GDM1 (cell line): ENCODE measurements around the gene NFIA.

Experiments used
- DNase-seq: peaks from one replicate; lab custom pipeline; 2025; lab: John Stamatoyannopoulos, UW

NFIA gene

DNA sequence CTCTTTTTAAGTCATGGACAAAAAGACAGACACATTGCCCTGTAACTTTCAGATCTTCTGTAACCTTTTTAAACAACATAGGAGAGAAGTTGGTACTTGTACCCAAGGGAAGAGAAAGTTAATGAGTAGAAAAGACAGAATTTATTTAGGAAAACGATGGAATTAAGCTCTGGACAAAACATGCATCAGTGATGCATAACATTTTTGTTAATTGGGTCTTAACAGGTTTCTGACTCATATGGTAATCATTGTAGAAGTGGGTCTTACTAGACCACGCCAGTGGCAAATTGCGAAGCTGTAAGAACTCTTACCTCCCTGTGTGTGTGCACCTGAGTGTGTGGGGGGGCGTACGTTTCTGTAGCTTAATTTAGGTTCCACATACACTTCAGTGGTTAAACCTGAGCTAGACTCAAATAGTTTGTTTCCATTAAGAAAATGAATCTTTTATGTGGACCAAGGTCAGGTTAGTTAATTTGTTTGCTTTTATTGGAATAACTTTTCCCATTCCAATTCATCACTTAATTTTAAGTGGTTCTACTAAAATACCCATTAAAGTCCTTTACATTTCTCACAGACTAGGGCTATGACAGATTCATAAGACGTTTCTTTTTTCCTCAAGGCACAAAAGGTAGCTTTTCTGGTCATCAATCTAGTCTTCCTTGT, 48.1 kb downstream of the NFIA start:
- DNase-seq, result no peak

DNA sequence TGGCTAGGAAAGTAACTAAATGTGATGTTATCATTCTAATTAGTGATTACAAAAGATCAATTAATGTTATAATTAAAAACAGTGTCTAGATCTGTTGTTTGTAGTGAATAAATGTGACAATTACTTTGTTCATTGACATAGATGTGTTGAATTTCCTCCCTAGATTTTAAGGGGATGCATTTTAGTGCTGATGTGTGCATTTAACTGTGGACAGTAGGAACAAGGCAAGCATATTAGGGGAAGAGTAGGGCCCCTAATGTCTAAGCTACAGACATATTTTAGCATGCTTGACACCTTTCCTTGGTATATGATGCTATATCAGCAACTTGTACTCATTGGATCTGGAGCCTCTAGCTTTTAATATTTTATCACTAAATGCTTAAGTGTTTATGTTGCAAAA, 48.9 kb downstream of the NFIA start:
- no peak for DNase-seq

DNA sequence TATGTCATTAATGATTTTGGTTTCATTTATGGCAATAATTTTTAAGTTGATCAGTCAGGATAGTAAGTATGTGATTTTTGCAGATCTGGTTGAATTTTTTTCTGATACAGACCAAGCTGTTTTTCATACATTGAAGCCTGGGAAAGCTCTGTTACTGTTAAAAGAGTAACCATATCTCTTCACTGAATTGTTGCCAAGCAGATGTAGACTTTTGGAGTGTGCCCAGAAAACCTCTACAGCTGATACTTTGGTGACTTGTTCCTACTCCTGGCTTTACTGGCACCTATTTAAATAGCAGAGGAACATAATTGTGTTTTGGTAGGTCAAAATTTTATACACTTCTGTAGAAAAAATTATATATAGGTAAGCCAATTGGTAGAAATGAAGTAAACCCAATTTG, 49.4 kb downstream of the NFIA start:
- DNase-seq, result no peak

DNA sequence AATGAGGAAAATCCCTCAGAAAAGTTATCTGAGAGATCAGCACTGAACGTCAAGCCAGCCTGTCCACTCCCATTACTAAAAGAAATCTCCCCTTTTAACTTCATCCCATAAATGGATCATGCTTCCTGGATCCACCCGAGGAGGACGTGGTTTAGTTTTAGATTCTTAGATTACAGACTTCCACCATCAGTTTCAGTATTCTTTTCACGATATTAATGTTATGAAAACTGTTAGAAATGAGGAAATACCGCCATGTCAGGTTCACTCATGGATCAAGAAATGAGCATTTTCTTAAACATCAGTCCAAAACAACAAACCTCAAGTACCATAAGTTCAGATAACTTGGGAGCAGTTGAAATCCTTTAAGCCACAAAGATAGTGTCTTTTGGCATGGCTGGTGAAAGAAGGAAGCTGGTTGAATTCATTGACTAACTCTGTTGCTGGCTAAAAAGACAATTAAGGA, 49.8 kb downstream of the NFIA start:
- no peak for DNase-seq

DNA sequence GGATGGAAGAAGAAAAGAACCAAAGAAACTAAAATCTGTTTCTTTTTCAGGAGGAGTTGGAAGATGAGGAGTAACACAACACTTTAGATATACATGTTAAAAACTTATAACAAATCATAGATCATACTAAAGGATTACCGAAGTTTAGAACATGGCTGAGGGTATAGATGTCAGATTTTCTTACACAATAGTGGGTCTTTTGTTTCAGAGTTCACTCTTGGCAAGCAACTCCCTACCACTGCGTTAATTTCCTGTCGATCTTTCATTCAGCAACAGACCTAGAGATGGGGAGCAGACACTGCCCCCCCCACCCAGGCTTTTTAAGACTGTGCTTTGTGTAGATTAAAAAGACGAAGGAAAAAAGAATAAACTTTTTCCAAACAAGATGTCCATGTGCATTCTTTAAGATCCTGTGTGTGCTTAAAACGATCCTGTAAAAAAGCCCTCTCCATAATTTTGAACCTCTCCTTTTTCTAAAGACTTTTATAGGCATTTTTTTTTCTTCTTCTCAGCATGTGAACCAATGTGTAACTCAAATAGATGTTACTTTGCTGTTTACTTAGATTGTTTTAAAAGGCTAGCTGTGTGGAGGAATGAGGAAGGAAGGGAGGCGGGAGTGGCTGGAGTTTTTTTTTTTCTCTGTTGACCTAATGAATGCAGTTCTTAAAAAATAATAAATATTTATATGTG, 50.4 kb downstream of the NFIA start:
- no peak for DNase-seq

DNA sequence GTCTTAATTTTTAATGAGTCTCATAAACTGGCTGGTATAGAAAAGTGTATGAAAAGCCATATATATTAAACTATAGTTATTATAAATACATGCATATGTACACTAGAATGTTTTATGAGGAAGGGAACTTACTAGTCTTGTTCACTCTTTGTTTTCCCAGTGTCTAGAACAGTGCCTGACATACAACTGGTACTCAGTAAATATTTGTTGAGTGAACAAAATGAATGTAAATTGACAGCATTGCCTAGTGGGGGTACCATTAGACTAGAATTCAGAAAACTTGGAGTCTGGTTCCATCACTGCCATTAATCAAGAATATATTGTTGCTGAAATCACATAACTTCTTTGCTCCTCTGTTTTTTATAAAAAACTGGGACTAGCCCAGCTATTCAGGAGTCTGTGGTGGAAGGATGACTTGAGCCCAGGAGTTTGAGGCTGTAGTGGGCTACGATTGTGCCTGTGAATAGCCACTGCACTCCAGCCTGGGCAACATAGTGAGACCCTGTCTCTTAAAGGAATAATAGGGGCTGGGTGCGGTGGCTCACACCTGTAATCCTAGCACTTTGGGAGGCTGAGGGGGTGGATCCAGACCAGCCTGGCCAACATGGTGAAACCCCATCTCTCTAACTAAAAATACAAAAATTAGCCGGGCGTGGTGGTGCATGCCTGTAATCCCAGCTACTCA, 51.1 kb downstream of the NFIA start:
- no peak for DNase-seq

DNA sequence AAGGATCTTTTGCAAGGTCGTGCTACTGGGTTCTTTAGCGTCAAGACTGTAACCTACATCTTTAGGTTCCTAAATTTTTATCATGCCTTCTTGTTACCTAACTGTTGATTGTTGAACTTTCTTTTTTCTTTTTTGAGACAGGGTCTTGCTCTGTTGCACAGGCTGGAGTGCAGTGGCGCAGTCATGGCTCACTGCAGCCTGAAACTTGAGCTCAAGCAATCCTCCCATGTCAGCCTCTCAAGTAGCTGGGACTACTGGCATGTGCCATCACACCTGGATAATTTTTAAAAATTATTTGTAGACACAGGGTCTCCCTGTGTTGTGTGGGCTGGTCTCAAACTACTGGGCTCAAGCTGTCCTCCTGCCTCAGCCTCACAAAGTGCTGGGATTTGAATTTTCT, 52.9 kb downstream of the NFIA start:
- DNase-seq, result no peak

DNA sequence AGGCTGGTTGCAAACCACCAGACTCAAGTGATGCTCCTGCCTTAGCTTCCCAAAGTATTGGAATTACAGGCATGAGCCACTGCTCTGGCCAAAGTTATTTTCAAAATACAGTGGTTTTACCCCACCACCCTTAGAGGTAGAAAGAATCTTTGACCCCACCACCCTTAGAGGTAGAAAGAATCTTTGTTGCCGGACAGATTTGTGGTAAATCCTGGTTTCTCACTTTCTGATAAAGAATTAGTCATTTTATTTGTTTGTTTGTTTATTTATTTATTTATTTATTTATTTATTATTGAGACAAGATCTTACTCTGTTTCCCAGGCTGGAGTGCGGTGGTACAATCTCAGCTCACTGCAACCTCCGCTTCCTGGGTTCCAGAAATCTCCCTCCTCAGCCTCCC, 55.9 kb downstream of the NFIA start:
- DNase-seq, result no peak

DNA sequence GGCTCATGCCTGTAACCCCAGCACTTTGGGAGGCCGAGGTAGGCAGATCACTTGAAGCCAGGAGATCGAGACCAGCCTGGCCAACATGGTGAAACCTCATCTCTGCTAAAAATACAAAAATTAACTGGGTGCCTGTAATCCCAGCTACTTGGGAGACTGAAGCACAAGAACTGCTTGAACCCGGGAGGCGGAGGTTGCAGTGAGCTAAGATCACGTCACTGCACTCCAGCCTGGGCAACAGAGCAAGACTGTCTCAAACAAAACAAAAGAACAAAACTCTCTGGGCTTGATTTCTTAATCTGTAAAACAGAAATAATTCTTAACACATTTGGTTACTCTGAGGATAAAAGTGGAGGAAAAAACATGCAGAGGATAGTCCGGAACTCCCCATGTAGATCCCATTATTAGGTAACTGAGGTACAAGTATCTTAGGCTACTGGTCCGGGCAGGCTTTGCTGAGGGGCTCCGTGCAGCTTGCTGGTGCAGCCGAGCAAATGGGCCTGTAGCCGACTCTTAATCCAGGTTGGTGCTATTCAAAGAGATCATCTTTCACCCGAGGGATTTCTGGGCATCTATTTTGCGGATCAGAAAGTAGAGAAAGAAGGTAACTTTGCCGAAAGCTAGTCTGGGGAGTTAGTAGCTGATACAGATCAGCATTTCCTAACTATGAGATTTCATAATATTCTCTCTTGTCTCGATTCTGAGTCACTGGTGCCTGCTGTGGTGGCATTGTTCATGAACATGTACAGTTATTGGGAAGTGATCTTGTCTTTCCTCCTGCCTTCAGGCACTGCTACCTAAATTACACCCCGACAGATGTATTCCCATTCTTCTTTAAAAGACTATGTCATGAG, 56.8 kb downstream of the NFIA start:
- no peak for DNase-seq

DNA sequence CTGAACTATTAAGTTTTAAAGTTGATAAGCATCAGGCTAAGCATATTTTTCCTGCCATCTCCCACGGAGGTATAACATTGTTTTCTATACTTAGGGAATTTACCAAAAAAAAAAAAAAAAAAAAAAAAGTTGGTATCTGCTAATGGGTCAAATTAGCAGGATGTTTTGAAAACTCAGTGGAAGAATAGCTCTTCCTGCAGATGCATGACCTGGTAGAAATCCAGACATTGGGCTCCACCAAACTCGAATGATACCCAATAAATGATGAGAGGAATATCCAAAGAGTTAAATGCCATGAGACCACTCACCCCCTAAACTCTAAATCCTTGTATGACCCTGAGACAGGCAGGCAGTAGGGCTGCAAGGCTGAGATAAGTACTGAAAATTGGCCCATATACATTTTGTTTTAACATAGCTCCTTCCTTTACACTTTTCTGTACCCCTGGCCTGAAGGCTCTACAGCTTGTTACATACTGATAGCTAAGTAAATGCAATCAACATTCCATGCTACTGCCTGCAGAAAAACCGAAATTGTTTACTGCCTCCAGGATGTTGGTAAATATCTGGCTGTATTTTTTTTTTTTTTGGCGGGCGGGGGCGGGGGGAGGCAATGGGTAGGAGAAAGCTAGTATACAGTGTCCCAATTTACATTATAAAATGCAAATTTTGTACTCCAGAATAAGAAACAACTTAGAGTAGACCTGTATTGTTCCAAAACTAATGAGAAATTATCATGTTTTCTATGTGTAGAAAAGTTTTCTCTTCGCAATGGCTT, 57.6 kb downstream of the NFIA start:
- DNase-seq, result no peak

DNA sequence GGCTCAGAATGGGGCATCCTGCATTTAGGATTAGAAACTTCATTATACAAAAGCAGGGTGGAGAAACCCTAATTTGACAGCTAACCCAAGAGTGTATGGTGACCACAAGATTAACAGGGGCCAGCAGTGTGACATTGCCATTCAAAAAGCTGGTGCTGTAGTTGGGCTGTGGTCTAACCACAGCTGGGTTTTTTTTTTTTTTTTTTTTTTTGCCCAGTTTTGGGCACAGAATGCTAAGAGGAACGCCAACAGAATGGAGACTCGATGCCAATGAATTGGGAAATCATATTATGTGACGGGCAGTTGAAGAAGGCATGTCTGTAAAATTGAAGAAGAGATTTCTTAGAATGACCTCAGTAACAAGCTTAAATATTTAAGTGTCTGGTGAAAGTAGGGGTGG, 58.4 kb downstream of the NFIA start:
- DNase-seq, result no peak

DNA sequence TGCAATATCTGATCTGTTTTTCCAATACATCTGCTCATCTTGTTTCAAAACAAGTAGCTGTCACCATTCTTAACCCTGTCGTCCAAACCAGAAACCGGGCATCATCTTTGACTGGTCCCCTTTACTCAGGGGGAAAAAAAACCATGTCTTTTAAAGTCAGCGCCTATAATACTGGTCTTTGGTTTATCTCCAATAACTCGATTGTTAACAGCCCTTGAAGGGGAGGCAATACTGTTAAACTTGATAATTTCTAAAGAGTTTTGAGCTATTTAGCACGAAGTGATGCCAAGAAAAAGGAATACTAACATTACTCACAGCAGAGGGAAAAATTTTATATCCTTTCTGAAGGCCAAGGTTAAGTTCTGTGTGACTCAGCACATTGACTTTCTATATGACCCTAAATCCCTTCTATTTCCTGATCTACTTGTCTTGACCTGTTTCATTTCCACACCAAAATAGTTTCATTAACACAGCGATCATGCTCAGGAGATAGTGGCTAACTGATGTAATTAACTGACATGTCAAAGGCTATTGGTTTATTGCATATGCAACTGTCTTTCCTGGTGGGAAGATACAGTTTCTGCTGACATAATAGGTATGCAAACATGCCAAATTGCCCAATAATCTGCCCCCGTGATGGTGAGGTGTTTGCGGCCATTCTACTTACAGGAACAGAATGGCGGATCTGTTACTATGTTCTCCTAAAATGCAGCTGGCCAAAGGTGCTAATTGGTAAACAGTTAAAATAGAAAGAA, 59.1 kb downstream of the NFIA start:
- DNase-seq, result no peak

DNA sequence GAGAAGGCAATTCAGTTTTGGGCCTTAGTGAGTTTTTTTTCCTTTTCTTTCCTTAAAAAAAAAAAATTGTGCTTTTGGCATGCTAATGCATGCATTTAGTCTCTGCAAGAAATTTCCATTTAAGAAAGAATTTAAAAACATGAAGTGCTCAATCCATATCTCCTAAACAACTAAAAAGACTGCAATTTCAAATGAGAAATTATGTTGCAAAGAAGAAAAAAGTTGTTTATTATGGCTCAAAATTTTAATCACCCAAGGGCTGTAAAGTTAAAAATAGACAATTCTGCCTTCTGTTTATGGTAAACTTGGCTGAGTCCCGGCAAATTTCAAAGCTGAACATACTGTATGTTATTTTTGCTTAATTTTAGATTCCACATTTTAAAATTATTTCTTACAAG, 59.7 kb downstream of the NFIA start:
- no peak for DNase-seq

DNA sequence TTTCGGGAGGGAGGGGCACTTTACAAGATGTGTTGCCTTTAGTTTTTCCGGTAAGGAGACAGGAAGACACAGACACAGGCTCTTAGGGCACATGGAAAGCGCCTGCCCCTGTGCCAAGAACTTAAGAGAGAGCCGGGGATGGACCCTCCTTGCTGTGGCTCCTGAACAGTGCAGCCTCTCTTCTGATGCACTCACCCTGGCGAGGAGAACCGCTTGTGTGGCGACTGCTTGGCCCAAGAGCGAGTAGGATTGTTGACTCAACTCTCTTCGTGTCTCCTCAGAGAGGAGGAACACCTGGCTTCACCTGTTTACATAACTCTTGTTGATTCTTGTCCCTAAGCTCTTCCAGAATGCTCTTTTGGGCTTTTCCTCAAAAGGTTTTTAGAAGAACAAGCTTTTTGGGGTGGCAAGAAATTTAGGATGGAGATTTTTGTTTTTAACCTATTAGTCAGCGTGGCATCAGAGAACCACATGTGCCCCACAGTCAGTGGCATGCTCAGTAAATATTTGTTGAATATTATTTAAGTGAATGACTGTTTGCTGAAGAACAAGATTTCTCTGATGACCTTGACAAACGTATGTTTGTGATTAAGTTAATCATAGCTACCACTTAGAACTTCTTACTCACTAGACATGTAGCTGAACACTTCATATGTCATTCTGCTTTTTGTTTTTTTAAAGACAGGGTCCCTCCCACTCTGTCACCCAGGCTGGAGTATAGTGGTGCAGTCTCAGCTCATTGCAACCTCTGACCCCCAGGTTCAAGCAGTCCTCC, 60.6 kb downstream of the NFIA start:
- no peak for DNase-seq

DNA sequence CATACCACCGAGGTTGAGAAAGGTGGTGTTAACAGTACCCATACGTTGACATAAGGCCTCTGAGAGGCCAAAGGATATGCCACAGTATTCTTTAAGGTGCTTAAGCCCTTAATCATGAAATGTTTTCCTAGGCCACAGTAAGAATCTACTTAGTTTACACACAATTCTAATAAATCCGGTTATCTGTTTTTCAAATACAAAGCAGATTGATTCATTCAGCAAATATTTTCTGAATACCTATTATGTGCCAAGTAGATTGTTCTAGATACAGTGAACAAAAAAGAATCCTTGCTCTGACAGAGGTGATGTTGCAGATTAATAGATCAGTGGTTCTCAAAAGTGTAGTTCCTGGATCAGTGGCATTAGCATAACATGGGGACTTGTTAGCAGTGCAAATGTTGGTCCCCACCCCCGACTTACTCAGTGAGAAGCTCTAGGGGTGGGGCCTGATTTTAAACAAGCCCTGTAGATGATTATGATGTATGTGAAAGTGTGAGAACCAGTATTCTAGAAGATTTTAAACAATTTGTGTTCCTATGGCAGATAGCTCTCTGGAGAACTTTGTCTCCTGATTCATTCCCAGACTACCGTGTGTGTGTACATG, 61.6 kb downstream of the NFIA start:
- no peak for DNase-seq

DNA sequence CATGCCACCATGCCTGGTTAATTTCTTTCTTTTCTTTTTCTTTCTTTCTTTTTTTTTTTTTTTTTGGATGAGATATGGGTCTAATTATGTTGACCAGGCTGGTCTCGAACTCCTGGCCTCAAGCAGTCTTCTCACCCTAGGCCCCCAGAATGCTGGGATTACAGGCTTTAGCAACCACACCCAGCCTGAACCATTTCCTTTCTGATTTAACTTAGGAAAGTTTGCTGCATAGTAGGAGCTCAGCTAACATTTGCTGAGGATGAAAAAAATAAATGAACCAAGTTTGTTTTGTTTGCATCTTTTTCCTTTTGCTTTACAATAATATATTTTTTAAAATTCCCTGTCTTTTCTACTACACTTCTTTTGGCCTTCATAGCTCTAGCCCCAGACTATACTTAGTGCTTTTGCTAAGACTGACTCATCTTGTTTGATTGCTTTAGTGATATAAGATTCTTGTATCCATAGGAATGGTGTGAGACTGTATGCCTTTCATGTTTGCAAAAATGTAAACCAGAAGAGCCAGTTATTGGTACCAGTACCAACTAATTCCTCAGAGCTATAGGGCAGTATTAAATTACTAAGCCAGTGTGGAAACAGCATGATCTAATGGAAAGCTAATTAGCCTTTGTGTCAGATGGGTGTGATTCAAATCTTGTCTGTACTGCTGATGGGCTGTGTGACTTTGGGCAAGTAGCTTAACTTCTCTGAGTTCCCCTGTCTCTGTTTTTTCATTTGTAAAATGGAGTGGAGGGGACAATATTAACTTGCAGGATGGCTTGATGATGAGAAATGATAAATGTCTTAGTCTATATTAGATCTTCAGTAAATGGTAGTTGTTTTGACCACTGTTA, 66.9 kb downstream of the NFIA start:
- no peak for DNase-seq

DNA sequence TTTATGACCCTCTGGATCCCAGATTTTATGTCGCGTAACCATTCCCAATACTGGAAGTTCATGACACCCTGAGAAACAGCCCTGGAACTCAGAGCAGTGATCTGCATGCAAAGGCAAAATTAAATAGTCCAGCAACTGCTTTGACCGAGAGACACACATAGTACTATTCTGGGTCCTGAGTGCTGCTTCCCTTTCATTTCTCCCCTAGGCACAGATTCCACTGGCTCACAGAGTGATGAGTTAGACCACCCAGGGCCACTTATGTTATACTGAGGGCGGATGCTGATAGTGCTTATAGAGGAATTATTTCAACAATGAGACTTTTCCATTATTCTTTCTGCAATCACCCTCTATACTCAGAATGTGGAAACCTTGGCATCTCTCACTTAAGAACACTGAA, 69.2 kb downstream of the NFIA start:
- DNase-seq, result no peak

DNA sequence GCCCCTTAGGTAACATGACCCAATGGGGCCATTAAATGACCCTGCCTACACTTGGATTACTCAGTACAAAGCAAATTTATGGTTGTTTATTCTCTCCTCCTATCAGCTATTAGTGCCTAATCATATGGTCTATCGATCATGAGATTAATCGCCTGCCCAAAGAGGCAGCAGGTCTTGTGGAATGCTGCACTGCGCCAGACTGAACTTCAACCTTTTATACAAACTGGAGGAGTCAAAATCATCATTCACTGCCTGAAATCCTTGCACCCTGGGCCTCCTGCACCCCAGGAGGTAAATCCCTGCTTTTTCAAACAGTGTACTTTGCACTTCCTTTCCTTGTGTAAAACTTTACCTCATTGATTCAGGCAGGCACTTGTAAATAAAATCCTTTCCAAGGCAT, 69.7 kb downstream of the NFIA start:
- no peak for DNase-seq
